Sigmoid colon (tissue), 4 donors: Measurements from ENCODE around the gene CNMD.

ENCODE experiments used
- EP300 ChIP-seq, 4 donors: sonication (generic); formaldehyde crosslinking; IDR thresholded peaks; one replicate each; pipeline ENCODE4 v1.6.1; 2017; ENCODE audit warnings: antibody characterized with exemption in 4 of 4
- POLR2A ChIP-seq, 2 donors: fragments of 450-650 bp; IDR thresholded peaks; one replicate each; pipeline ENCODE4 v1.6.1; 2016; ENCODE audit warnings: antibody characterized with exemption in 2 of 2, mild to moderate bottlenecking in 2 of 2, moderate library complexity in 2 of 2
- POLR2AphosphoS5 ChIP-seq, 4 donors: sonication (generic); formaldehyde crosslinking; IDR thresholded peaks; one replicate each; pipeline ENCODE4 v1.6.1; 2017; ENCODE audit warnings: antibody characterized with exemption in 4 of 4
- TF ChIP-seq, protein P1 (sequence below), 4 experiments: fragments of 450-650 bp in 3 of 4; fragments of 200-600 bp in 1 of 4; IDR thresholded peaks; one replicate each; pipeline ENCODE4 v1.5.1; 2016 to 2019; ENCODE audit warnings: antibody characterized with exemption in 4 of 4, mild to moderate bottlenecking in 3 of 4, moderate library complexity in 2 of 4

DNA sequence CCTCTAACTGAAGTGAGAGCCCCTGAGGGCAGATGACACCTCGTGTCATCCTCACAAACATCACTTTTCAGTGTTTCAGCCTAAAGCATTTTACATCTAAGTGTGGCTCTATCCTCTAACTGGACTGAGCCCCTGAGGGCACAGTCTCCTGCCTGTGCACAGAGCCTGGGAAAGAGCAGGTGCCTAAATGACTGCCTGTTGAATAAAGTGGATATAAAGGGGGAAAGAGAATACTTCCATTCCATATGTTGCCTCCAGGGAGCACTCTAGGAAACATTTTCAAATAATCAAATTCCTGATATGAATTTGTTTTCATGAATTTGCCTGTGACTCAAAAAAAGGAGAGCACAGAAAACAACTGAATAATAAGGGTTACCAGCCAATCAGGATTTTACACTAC, 32.2 kb downstream of the CNMD start:
- TF ChIP-seq, protein P1, sequence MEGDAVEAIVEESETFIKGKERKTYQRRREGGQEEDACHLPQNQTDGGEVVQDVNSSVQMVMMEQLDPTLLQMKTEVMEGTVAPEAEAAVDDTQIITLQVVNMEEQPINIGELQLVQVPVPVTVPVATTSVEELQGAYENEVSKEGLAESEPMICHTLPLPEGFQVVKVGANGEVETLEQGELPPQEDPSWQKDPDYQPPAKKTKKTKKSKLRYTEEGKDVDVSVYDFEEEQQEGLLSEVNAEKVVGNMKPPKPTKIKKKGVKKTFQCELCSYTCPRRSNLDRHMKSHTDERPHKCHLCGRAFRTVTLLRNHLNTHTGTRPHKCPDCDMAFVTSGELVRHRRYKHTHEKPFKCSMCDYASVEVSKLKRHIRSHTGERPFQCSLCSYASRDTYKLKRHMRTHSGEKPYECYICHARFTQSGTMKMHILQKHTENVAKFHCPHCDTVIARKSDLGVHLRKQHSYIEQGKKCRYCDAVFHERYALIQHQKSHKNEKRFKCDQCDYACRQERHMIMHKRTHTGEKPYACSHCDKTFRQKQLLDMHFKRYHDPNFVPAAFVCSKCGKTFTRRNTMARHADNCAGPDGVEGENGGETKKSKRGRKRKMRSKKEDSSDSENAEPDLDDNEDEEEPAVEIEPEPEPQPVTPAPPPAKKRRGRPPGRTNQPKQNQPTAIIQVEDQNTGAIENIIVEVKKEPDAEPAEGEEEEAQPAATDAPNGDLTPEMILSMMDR (IDR thresholded peaks at IDR 0.05) = no peak
- TF ChIP-seq EP300 (IDR thresholded peaks at IDR 0.05) (no peak), POLR2A (IDR thresholded peaks at IDR 0.05) (no peak), POLR2AphosphoS5 (IDR thresholded peaks at IDR 0.05) (no peak)
